GM12892 (cell line): ENCODE data around the gene USP34.

ENCODE experiments used
- POLR2A ChIP-seq: IDR thresholded peaks from 2 replicates; pipeline ENCODE4 v1.6.1; 2011; ENCODE audit warnings: low read depth, low read length, control low read depth
- TAF1 ChIP-seq: IDR thresholded peaks from 2 replicates; pipeline ENCODE4 v1.6.1; 2011; ENCODE audit warnings: low read depth, mild to moderate bottlenecking, control low read depth, low read length, borderline replicate concordance

- TF ChIP-seq POLR2A = no peak
- no peak for TF ChIP-seq TAF1
These were observed 286.6 kb downstream of the USP34 start for GRCh38 chr2:61184263-61184662.
